Neutrophil (primary cell): Measurements from ENCODE around the gene SGK1.

Source experiments
- H3K27ac ChIP-seq: fragments of 200-600 bp; sonication (generic); 2 replicates; pipeline ENCODE4 v1.5.1; 2016; ENCODE audit warnings: mild to moderate bottlenecking, moderate library complexity
- H3K27me3 ChIP-seq: fragments of 200-600 bp; sonication (generic); 2 replicates; pipeline ENCODE4 v1.6.0; 2016; ENCODE audit warnings: mild to moderate bottlenecking
- H3K36me3 ChIP-seq: fragments of 200-600 bp; sonication (generic); 2 replicates; pipeline ENCODE4 v1.5.1; 2017
- H3K4me1 ChIP-seq, 2 experiments: fragments of 200-600 bp in 1 of 2; sonication (generic) in 1 of 2; 1 replicate in 1 of 2; 2 replicates in 1 of 2; pipeline versions ENCODE4 v1.5.1 to v1.6.1; 2013 to 2016; ENCODE audit warnings: low read depth in 1 of 2, low read length in 1 of 2, mild to moderate bottlenecking in 1 of 2, moderate library complexity in 1 of 2; ENCODE audit not compliant: control insufficient read depth in 1 of 2, insufficient read depth in 1 of 2
- H3K4me3 ChIP-seq, 2 experiments: fragments of 200-600 bp in 1 of 2; sonication (generic) in 1 of 2; 1 replicate in 1 of 2; 2 replicates in 1 of 2; pipeline ENCODE4 v1.5.1; 2013 to 2016; ENCODE audit warnings: low read depth in 1 of 2, low read length in 1 of 2, mild to moderate bottlenecking in 1 of 2, moderate library complexity in 1 of 2
- H3K9me3 ChIP-seq: fragments of 200-600 bp; sonication (generic); 2 replicates; pipeline ENCODE4 v1.5.1; 2016
- TF ChIP-seq, protein P1 (sequence below): fragments of 200-600 bp; sonication (generic); IDR thresholded peaks from 2 replicates; pipeline ENCODE4 v1.5.1; 2016; ENCODE audit warnings: antibody characterized with exemption

The SGK1 gene

DNA sequence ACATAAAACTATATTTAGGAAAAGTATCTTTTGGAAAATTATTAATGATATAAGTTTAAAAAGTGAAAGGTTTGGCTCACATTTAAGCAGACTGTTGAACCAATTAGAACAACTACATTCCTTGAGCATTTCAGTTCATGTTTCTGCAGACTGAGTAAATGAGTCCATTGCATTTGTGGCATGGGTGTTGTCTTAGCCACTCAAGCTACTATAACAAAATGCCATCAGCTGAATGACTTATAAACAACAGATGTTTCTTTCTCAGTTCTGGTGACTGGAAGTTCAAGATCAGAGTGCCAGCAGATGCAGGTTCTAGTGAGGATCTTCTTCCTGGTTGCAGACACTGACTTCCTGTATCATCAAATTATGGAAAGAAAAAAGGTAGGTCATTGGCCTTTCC lies 198.4 kb downstream of the SGK1 start:
- Histone ChIP-seq H3K4me3 (no peak overlapping the region), H3K27me3 (peaks cover 35% of the 10 kb centered on the region), H3K9me3 (no peaks in the 10 kb centered on the region), H3K4me1 (no peaks in the 10 kb centered on the region), H3K36me3 (no peaks in the 10 kb centered on the region), H3K27ac (no peak overlapping the region)
- TF ChIP-seq, protein P1, sequence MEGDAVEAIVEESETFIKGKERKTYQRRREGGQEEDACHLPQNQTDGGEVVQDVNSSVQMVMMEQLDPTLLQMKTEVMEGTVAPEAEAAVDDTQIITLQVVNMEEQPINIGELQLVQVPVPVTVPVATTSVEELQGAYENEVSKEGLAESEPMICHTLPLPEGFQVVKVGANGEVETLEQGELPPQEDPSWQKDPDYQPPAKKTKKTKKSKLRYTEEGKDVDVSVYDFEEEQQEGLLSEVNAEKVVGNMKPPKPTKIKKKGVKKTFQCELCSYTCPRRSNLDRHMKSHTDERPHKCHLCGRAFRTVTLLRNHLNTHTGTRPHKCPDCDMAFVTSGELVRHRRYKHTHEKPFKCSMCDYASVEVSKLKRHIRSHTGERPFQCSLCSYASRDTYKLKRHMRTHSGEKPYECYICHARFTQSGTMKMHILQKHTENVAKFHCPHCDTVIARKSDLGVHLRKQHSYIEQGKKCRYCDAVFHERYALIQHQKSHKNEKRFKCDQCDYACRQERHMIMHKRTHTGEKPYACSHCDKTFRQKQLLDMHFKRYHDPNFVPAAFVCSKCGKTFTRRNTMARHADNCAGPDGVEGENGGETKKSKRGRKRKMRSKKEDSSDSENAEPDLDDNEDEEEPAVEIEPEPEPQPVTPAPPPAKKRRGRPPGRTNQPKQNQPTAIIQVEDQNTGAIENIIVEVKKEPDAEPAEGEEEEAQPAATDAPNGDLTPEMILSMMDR: no peak
